ENCODE data around the gene ADGRL2. TPM values are rescaled to one million over a fixed set of nuclear protein-coding genes. Genes with fewer than 3 reads are reported as not detected.

The ADGRL2 gene
- total RNA-seq, 1 donor from 2014 or later, result 36.5 TPM

GRCh38 chr1:81805537-81806431 is 5.0 kb downstream of the ADGRL2 start:
- DNase-seq (ENCODE audit: low spot score) (no peak), ATAC-seq (no peak)

GRCh38 chr1:81806432-81806770 is 5.7 kb downstream of the ADGRL2 start:
- ATAC-seq (no peak), DNase-seq (ENCODE audit: low spot score) (no peak)

GRCh38 chr1:81808760-81809159 is 8.0 kb downstream of the ADGRL2 start:
- ATAC-seq, result peak; percentile 68
- DNase-seq (ENCODE audit: low spot score), result no peak

- DNase-seq (ENCODE audit: low spot score), result no peak
- ATAC-seq, result no peak
These were observed 9.1 kb downstream of the ADGRL2 start for GRCh38 chr1:81809808-81810207.

- DNase-seq (ENCODE audit: low spot score) (no peak), ATAC-seq (peak; percentile 67)
These were observed 11.1 kb downstream of the ADGRL2 start for GRCh38 chr1:81811757-81812371.

GRCh38 chr1:81812712-81813111 is 12.0 kb downstream of the ADGRL2 start:
- no peak for DNase-seq (ENCODE audit: low spot score)

GRCh38 chr1:81813691-81814090 is 13.0 kb downstream of the ADGRL2 start:
- ATAC-seq (no peak), DNase-seq (ENCODE audit: low spot score) (no peak)

More at GRCh38 chr1:81812712-81813111, 12.0 kb downstream of the ADGRL2 start:
- peak; percentile 58 for ATAC-seq

- DNase-seq (ENCODE audit: low spot score) (no peak), ATAC-seq (no peak)
These were observed 18.9 kb downstream of the ADGRL2 start for GRCh38 chr1:81819613-81820012.

GRCh38 chr1:81820765-81821164 is 20.0 kb downstream of the ADGRL2 start:
- ATAC-seq (no peak), DNase-seq (ENCODE audit: low spot score) (no peak)

GRCh38 chr1:81823082-81823481 is 22.3 kb downstream of the ADGRL2 start:
- no peak for ATAC-seq

GRCh38 chr1:81824759-81825158 is 24.0 kb downstream of the ADGRL2 start:
- no peak for DNase-seq (ENCODE audit: low spot score)

More at GRCh38 chr1:81823082-81823481, 22.3 kb downstream of the ADGRL2 start:
- DNase-seq (ENCODE audit: low spot score), result no peak

GRCh38 chr1:81827942-81828341 is 27.2 kb downstream of the ADGRL2 start:
- no peak for DNase-seq (ENCODE audit: low spot score)
- no peak for ATAC-seq

More at GRCh38 chr1:81824759-81825158, 24.0 kb downstream of the ADGRL2 start:
- ATAC-seq, result no peak

GRCh38 chr1:81832573-81832972 is 31.8 kb downstream of the ADGRL2 start:
- ATAC-seq (peak; percentile 22), DNase-seq (ENCODE audit: low spot score) (no peak)

- no peak for DNase-seq (ENCODE audit: low spot score)
- ATAC-seq, result no peak
These were observed 33.0 kb downstream of the ADGRL2 start for GRCh38 chr1:81833722-81834121.

- DNase-seq (ENCODE audit: low spot score) (no peak), ATAC-seq (no peak)
These were observed 33.5 kb downstream of the ADGRL2 start for GRCh38 chr1:81834268-81834667.

GRCh38 chr1:81834921-81835698 is 34.4 kb downstream of the ADGRL2 start:
- ATAC-seq (peak; percentile 70), DNase-seq (ENCODE audit: low spot score) (no peak)

GRCh38 chr1:81836007-81836626 is 35.4 kb downstream of the ADGRL2 start:
- DNase-seq (ENCODE audit: low spot score) (no peak), ATAC-seq (peak; percentile 35)

GRCh38 chr1:81838600-81839218 is 38.0 kb downstream of the ADGRL2 start:
- DNase-seq (ENCODE audit: low spot score) (no peak), ATAC-seq (peak; percentile 36)

GRCh38 chr1:81840805-81841204 is 40.1 kb downstream of the ADGRL2 start:
- DNase-seq (ENCODE audit: low spot score), result no peak
- no peak for ATAC-seq

GRCh38 chr1:81841795-81842194 is 41.1 kb downstream of the ADGRL2 start:
- no peak for DNase-seq (ENCODE audit: low spot score)
- ATAC-seq, result no peak

- ATAC-seq, result no peak
- no peak for DNase-seq (ENCODE audit: low spot score)
These were observed 43.7 kb downstream of the ADGRL2 start for GRCh38 chr1:81844477-81844876.

Measured in left lobe of liver (tissue), 2 donors.